SK-N-SH (cell line): ENCODE data around the gene CYP26A1.

Experiments used
- CTCF ChIP-seq: fragments of 200-600 bp; sonication (generic); IDR thresholded peaks from 2 replicates; pipeline ENCODE4 v1.6.1; 2017; ENCODE audit warnings: antibody characterized with exemption, mild to moderate bottlenecking, moderate library complexity
- ELF1 ChIP-seq: IDR thresholded peaks from 2 replicates; pipeline ENCODE4 v1.4.0; 2012
- REST ChIP-seq: IDR thresholded peaks from 2 replicates; pipeline ENCODE4 v1.6.1; 2012; ENCODE audit warnings: mild to moderate bottlenecking, low read depth, low read length, moderate library complexity
- SMC3 ChIP-seq: IDR thresholded peaks from 2 replicates; pipeline ENCODE4 v1.6.1; 2012; ENCODE audit warnings: low read depth, low read length, improper control_type of control experiment
- TCF12 ChIP-seq: IDR thresholded peaks from 2 replicates; pipeline ENCODE4 v1.4.0; 2012
- TEAD4 ChIP-seq: IDR thresholded peaks from 2 replicates; pipeline ENCODE4 v1.4.0; 2012; ENCODE audit warnings: mild to moderate bottlenecking, borderline replicate concordance; ENCODE audit not compliant: insufficient read depth
- TF ChIP-seq, protein P1 (sequence below): IDR thresholded peaks from 2 replicates; pipeline ENCODE4 v1.4.0; 2012; ENCODE audit warnings: low read depth

DNA sequence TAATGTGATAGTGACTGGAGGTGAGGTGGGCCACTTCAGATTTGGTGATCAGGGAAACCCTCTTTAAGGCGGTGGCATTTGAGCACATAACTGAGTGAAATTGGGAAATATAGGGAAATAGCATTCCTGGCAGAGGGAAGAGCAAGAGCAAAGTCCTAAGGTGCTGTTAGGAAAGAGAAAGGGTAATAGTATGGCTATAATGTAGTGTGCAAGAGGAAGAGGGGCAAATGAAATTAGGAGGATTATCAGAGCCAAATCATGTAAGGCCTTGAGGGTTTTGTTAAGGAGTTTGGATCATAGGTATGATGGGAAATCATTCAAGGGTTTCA, 40.9 kb upstream of the CYP26A1 start:
- TF ChIP-seq CTCF (no peak), TEAD4 (no peak), ELF1 (no peak), TCF12 (no peak), REST (no peak), SMC3 (no peak)
- TF ChIP-seq, protein P1, sequence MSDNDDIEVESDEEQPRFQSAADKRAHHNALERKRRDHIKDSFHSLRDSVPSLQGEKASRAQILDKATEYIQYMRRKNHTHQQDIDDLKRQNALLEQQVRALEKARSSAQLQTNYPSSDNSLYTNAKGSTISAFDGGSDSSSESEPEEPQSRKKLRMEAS: no peak
